Measurements from ENCODE around the gene LMCD1. TPM values are rescaled to one million over a fixed set of nuclear protein-coding genes. Genes with fewer than 3 reads are reported as not detected.
"Not testable (repeated sequence)": the region's sequence is repeated elsewhere in the genome, so short reads cannot be mapped to it uniquely, and the experiment has no call there.

Gene LMCD1
- total RNA-seq, 1 experiment from 2014 or later: 31.8 TPM

DNA sequence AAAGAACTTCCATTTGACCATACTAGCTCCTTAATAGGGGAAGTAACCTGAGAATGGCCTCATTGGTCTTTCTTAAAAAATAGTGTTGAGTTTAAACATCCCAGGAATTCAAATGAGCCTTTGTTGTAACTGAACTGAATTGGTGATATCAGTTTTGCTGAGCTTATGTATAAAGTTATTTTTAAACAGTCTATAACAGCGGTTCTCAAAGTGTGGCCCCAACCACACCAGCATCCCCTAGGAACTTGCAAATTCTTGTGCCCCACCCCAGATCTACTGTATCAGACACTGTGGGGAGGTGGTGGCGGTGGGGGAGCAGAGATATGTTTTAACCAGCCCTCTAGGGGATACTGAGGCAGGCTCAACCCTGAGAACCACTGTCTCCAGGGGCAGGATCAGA is 57.0 kb downstream of the LMCD1 start:
- no peak for DNase-seq (ENCODE audit: low read depth)

DNA sequence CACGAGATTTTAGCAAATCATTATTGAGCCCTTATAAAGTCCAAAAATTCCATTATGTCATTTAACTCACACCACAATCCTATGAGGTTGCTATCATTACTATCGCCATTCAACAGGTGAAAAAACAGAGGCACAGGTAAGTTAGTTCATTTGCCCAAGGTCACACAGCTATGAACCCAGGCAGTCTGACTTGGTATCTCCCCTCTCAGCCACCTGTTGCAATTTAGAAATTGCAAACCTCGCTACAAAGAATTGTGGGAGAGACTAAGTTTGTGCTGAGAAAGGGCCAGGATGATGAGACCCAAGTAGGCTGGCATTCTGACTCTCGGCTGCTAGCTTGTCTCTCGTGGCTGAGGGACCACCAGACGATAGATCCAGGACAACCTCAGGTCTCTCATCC is 57.7 kb downstream of the LMCD1 start:
- no peak for DNase-seq (ENCODE audit: low read depth)

DNA sequence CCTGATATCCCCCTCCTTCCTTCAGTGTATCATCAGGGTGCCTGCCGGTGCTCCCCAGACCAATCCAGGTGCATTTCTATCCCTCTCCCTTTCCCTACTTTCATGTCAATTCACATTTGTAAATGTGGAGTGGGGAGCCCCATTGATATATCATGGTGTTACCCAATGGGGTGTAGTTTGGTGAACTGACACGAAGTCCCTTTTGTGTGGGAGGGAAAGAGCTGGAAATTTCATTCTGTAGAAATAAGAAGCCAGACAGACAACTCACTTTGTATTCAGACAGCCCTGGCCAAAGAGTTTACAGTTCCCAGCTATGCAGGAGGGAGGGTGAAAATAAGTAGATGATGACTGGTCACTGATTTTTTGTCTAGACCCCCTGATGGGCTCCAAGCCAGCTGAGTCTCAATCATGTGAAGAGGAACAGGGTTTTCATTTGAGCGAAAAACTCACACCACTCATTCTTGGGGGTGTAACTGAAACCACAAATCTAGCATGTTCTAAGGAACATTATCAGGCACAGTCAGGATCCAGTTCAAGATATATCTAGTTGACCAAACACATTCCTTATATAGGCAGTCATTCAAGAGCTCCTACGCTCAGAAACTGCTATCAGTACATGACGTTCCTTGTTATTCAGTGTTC is 58.9 kb downstream of the LMCD1 start:
- DNase-seq (ENCODE audit: low read depth): peak; percentile 80

DNA sequence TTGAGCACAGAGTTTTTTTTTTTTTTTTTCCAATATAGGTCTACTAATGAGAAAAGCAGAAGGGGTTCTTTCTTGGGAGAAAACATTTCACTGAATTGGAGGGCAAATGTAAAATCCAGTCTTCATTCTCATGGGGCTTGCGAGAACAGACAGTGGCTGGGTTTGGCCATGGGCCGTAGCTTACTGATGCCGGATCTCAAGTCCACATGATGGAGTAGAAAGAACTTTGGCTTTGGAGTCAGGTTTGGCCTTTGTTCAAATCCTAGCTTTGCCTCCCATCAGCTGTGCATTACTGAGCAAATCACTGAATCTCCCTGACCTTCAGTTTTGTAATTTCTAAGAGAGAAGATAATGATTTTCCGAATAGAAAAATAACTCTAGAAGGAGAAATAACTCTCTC is 59.7 kb downstream of the LMCD1 start:
- no peak for DNase-seq (ENCODE audit: low read depth)

DNA sequence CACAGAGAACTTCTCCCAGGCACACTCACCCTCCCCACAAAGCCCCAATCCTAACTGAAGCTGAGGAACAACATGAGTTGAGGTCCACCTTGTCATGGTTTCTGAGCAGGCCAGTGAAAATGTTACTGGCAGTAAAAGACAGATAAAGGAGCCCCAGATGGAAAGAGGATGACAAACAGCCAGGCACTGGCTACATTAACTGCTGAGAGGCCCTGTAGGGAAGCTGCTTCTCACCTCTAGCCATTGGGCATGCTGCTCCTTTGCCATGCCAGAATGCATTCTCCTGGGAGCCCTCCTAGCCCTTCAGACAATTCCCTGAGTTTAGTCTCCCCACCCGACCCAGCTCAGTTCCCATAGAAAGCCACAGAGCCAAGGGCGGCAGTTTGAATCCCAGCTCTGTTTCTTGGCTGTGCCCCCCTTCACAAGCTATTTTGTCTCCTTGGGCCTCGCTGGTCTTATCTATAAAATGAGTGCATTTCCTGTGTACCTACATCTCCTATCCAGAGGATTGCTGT is 60.5 kb downstream of the LMCD1 start:
- no peak for DNase-seq (ENCODE audit: low read depth)

DNA sequence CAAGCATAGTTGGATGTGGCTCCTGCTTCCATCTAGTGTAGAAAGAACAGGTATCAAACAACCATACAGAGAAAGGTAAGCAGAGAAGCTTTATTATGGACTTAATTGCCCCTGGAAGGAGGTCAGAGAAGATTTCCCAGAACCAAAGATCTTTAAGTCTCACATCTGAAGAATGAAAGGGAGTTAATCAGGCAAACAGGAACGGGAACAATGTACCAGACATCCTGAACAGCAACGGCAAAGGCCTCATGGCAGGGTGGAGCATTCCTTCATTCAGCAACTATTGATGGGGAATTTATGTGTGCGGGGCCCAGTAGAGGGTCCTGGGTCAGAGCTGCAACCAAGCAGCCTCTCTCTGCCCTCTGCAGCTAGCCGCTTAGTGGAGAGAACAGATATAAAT is 61.5 kb downstream of the LMCD1 start:
- no peak for DNase-seq (ENCODE audit: low read depth)

DNA sequence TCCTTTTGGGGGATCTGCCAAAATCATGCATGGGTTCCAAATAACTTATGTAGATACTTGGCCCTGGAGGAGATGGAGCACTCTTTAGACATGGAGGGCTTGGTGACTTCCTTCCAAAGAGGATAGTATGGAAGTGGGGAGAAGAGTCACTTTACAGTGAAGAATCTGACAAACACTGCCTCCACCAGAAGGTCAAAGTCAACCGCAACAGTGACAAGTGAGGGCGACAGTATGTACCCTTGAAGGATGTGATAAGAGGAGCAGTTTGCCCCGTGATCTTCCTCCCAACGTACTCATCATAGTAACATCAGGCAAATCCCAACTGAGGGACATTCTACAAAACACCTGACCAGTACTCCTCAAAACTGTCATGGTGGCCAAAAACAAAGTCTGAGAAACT is 62.0 kb downstream of the LMCD1 start:
- DNase-seq (ENCODE audit: low read depth): no peak

DNA sequence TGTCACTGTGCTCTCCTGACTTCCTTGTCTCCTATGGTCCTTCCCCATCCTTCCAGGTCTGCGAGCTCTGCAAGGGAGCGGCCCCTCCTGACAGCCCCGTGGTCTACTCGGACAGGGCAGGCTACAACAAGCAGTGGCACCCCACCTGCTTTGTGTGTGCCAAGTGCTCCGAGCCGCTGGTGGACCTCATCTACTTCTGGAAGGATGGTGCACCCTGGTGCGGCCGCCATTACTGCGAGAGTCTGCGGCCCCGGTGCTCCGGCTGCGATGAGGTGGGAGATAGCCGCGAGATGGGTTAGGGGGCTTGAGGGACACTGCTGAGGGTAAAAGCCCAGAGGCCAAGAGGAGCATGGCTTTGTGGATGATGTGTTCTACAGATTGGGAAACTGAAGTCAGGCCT is 63.8 kb downstream of the LMCD1 start:
- DNase-seq (ENCODE audit: low read depth): no peak

DNA sequence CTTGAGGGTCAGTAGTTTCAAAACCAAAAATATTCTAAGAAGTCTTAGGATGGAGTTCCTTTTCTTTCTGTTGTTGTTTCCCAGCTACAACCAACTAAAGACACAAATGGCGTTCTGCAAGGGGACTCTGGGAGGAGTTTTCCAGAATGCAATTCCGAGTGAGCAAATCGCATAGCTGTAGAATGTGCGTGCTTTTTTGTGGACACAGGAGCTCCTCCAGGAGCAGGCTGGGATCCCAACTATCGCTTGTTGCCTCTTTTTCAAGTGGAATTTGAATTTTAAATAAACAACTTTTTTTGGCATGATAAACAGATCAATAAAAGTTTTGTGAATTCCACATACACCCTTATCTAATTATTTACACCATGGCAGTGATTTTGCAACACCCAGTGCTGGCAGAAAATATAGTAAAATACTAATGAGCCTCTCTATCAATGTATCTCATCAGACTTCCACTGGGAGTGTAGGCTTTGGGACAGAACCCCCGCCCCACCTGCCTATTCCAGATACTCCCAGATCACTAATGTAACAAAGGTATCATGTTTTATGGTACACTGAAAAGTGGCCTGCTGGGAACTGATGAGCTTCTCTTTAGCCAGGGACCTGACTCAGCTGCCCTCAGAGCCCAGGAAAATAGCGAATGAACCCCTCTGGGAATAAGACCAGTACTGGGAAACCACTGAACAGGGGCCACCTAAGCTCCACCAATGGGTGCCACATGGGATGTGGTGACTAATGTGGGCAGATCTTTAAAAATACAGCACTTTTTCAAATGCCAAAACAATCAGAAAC is 66.4 kb downstream of the LMCD1 start:
- DNase-seq (ENCODE audit: low read depth): no peak

DNA sequence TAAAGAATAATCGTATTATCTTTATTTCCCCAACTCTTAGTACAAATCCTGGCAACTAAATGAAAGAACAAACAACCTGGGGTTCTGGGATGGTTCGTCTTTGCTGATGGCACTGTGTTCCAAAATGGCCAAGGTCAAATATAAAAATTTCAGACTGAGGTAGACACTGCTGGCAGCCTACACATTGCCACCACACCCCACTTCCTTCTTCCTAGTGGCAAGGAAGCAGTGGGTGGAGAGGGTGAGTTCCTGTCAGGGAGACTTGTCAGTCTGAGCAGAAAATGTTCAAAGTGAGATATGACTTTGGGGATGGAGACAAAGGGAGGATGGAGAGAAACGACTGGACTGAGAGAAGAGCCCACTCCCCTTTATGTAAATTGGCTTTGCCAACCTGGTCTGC is 69.6 kb downstream of the LMCD1 start:
- no peak for DNase-seq (ENCODE audit: low read depth)

DNA sequence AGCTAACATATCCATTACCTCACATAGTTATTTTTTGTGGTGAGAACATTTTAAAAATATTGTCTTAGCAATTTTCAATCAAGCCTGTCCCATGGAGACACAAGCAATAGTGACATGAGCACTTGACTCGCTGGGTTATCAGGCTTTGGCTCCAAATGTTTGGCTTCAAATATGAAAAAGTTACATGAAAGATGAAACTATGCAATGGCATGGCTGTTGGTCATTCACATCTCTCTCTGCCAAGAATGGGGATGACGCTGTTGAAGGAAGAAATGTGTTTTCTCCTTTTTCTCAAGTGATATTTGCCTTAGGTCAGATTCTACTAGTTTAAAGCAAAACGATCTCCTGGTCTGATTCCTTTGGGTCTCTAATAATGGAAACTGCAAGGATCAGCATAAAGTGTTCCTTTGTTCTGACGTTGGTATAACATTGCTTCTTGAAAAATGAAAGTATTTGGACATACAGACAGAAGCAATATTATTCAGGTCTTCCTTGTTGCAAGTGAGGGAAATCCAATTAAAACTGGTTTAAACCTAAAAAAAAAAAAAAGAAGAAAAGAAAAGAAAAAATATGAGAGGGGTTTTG is 71.8 kb downstream of the LMCD1 start:
- DNase-seq (ENCODE audit: low read depth): no peak

DNA sequence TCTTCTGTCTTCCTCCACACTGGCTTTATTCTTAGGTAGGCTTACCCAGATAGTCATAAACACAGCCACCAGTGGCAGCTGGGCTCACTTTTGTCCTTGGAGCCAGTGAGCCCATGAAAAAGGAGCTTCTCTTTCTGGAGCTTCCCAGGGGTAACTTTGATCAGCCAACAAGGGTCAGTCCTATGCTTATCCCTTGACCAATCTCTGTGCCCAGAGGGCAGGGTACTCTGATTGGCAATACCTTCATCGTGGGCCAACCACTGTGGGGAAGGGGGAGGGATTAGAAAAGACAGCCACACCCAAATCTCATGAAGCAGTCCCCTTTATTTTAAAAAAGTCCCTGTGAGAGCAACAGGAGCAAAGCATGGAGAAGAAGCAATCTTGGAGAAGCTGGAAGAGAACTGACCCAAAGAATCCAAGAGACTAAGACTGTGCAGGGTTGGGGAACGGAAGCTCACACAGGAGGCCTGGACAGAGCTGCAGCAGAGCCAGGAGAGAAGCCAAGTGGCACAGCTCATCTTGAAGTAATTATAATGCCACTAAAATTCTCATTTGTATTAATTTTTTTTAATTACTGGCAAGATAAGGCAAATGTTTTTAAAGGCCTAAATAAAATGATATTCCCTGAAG is 72.5 kb downstream of the LMCD1 start:
- no peak for DNase-seq (ENCODE audit: low read depth)

DNA sequence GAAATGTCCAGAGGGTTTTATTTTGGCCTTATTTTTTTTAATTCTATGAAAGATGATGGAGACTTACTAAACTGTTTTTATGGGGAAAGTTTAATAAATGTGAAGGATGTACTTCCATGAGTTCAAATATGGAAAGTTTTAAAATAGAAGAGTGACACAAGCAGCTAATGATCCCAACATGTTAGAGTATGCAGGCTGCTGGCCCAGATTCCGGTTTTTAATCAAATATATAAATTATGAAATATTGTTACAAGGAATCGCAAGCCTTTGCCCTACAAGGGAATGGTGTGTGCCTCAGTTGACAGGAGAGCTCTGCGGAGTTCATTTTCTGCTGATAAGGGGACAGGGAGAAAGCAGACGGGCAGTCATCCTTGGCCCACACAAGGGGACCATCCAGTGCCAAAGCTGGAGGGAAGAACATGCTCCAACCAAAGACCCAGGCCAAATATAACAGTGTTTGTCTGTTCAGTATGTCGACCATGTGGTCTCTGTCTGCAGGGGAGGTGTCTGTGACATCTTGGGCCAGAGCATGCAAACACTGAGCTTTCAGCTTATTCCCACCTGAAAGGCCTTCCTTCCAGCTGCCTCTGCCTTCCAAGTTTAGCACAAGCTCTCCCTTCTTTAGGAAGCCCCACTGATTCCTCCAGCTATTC is 73.2 kb downstream of the LMCD1 start:
- no peak for DNase-seq (ENCODE audit: low read depth)

DNA sequence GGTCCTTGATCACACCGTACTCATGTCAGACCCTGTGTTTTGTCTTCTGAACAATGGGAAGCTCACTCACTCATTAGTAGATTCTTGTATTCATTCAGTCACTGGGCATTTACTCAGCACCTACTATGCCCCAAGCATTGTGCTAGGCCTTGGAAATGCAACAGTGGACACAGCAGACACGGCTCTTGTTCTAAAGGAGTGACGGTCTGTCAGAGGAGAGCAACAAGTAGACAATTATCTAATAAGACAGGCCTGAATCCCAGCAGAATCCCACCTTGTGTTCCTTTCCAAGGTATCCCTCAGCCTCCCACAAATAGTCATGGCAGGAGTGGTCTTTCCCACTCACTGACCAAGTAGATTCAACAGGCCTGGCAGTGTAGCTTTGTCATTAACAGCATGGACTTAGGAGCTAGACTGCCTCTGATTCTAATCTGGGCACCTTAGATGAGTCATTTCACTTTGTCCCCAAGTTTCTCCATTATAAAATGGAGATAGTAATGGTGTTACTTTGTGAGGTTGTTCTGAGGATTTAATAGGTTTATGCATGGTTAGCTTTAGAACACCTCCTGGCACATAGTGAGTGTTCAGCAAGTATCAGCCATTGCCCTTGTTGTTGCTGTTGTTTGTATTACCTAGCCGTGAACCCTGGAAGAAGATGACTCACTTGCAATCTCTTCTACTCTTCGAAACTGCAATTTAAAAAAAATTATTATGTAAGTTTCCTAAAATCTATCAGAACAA is 73.9 kb downstream of the LMCD1 start:
- DNase-seq (ENCODE audit: low read depth): peak; percentile 22

DNA sequence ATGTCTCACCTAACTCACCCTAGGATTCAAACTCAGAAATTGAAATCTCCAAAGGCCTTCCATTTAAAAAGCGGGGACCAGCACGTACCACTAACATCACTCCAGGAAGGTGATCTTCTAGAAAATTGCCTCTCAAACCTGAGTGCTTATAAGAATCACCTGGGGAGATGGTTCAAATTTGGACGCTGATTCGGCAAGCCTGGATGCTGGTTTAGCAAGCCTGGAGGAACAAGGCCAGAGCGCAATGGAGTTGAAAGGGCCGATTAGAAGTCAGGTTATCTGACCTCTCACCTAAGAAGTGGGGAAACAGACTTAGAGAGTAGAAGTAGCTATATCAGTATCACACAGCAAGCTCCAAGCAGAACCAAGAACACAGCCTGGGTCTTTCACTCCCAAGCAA is 74.8 kb downstream of the LMCD1 start:
- no peak for DNase-seq (ENCODE audit: low read depth)

DNA sequence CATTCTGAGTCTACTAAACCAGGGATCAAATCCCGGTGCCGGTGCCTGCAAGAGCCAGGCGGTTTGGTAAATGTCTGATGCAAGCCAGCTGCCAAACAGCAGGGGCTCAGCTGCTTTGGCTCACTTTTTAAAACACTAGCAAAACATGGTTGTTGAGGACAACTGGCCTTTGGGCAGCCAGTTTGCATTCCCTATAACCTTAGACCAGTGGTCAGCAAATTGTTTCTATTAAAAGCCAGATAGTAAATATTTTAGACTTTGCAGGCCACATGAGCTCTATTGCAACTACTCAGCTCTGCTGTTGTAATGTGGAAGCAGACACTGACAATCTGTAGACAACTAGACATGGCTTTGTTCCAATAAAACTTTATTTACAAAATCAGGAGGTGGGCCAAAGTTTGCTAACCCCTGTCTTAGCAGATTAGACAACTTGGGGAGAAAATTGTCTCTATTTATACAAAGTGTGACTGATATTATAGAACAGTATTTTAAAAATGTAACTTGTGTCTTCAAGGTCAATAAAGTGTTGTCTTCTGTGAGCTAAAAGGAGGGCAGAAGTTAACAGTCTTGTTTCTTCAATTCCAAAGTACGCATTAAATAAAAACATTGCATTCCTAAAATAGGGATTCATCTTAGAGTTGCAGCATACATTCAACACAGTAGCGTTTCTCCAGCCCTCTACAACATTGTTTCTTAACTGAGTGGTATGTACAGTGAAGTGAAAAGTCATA is 75.4 kb downstream of the LMCD1 start:
- no peak for DNase-seq (ENCODE audit: low read depth)

DNA sequence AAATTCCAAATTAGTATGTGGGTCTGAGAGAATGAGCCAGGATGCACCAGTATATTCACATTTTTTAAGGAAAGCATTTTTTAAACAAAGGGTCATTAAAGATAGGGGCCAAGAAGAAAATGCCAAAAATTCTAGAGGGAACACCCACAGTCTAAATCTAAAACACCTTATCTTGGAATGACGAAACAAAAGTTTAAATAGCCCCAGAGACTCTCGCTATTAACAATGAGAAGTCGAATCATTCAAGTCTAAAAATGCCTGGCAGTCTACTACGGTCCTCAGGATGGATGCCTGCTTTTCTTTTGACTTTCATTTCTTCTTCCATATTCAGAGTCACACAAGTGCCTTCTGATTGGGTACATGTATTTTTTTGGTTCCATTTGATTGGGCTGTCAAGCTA is 76.7 kb downstream of the LMCD1 start:
- DNase-seq (ENCODE audit: low read depth): no peak

DNA sequence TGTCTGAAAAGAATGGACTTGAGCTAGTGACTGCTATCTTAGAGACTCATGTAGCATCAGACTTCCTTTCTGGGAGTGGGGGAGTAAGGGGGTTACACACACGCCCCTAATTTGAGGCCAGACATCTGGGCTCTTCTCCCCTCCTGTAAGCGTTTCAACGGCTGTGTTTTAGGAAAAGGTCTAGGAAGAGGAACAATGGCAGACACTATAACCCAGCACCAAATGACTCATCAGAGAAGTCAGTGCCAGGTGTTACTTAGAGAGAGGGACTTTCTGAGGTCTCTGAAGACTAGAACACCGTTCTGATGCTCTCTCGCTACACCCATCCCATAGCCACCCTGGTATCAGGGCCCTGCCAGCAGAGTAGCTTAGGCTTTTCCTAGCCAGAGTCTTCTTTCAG is 77.5 kb downstream of the LMCD1 start:
- DNase-seq (ENCODE audit: low read depth): peak; percentile 56

DNA sequence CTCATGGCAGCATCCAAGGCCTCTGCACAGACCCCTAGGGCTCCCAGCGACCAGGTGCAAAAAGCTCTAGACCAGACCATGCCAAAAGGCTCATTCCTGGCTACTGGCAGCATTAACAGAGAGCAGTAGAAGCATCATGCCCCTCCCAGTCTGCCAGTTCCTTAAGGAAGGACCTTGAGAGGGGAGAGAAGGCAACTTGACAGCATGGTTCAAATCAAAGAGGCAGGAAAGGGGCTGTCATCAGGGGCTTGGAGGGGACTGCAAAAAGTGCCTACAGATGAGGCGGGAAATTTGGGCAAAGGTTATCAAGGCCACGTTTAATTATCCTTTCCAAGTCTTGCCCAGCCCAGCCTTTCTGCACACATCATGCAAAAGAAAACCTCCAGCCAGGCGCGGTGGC is 78.3 kb downstream of the LMCD1 start:
- no peak for DNase-seq (ENCODE audit: low read depth)

DNA sequence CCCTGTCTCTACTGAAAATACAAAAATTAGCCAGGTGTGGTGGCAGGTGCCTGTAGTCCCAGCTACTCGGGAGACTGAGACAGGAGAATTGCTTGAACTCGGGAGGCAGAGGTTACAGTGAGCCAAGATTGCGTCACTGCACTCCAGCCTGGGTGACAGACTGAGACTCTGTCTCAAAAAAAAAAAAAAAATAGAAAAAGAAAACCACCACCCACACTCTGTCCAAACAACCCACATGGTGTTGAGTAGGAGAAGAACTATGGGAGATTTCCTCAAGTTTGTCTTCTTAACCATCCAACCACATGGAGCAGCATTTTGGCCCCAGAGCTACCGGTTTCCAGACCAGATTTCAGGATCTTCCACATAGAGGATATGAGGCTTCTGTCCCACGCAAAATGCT is 78.8 kb downstream of the LMCD1 start:
- DNase-seq (ENCODE audit: low read depth): not testable (repeated sequence)

DNA sequence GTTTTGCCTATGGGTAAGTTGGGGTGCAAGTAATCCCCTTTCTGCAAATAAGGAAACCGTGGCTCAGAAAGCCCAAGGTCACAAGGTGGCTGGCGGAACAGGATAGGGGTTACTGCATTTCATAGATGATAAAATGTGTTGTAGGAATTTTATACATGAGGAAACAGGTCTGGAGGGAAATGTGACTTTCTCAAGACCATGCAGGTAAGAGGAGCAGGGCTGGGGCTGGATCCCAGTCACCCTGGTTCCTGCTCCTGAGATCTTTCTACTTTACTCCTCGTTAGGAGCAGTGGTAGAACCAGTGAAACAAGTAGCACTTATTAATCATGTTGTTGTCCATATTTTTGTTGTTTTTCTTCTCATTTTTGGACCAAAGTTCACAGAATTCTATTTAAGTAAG is 79.8 kb downstream of the LMCD1 start:
- no peak for DNase-seq (ENCODE audit: low read depth)

All from RPMI7951 (cell line).